Stimulated activated CD8-positive, alpha-beta memory T cell treated with anti-CD3 and anti-CD28 coated beads, Interleukin-2, amount 100 ng/mL, for 1 hour (primary cell): Measurements from ENCODE around the gene MTCH1.

Source experiments
- DNase-seq, 2 donors: peaks; one replicate each; pipeline ENCODE4 v3.0.0-alpha.2; 2020; ENCODE audit warnings: low read depth in 2 of 2

Gene MTCH1

DNA sequence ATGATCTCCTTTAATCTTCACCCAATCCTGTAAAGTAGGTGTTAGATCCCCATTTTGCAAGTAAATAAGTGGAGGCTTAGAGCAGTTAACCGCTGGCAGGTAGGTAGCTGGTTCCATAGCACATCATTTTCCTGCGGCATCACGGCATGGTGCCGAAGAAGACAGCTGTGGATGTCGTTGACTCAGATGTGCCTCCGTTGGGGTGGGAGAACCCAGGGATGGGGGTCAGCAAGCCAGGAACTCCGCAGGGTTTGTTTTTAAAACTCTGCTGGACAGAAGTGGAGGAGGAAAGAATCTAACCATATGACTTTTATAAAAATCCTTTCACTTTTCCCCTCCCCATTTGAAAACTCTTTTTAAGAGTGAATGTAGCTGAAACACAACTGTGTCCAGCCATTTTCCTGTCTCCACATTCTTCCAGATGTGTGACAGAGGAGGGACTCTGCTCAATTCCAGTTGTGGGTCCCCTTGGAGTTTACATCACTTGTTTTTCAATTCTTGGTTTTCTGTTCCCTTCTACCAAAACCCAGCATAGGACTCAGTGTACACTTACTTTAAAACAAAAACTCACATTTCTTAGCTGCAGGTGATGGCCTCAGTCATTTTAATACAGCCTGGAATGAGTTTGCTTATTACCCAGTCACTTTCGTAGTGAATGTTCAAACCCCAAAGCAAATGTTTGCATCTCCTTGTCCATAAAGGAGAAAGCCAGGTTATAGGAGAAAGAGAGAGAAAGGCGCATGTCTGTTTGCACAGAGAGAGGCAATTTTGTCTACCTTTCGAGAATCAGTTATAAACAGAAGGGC lies 59.1 kb downstream of the MTCH1 start:
- no peak for DNase-seq

DNA sequence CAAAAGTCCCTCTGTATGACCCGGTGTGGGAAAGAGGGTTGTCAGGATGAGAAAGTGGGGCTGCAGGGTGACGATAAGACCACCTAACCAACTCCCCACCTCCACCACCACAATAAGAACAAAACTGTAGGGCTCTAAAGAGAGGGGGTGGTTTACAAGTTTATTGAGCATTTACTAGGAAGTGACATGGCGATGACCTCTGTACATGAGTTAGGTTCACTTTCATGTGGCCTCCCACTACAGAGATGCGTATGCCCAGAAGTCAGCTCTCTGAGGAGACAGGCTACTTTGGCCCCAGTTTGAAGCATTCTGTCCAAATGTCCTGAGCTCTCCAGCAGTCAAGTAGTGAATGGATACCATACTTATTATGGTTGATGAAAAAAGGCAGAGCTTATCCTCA lies 60.2 kb downstream of the MTCH1 start:
- DNase-seq = no peak

DNA sequence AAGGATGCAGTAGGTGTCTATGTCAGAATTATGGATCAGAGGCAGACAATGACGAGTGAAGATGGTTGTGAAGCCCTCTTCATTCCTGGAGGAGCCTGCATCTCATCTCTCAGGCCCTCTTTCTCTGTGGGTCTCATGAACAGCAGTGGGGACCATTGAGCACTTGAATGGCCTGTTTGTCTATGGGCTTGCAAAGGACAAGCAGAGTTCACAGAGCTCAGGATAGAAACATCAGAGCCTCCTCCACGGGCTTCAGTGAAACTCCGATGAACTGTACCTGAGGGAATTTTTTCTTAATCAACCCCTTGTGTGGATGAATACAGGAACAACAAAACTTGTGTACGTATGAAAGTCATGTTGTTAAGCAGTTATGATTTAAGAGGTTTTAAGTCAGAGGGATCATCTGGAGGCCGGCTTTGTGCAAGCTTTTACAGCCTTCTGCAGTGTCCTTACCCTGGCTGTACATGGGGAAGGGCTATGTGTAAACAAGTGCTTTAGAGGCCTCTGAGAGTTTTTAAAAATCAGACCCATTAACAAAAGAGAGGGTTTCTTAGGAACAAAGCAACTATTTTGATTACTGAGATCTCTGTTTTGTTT lies 61.1 kb downstream of the MTCH1 start:
- DNase-seq = no peak

DNA sequence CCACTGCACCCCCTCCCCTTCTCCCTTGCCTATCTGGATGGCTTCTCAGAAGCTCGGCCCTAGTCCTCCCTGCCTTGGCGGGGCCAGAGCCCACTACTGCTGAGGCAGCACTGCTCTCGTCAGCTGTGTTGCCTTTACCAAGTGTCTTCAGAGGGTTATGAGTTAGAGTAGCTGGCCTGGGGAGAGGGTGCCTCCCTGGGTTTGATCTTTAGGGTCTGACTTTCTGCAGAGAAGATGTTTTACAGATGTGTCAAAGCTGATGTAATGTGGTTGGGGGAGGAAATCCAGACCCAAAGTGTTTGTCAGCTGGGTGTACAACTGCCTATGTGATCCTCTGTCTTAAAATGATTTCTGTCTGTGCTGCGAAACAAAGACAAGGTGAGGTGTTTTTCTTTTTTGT lies 61.9 kb downstream of the MTCH1 start:
- DNase-seq = no peak

DNA sequence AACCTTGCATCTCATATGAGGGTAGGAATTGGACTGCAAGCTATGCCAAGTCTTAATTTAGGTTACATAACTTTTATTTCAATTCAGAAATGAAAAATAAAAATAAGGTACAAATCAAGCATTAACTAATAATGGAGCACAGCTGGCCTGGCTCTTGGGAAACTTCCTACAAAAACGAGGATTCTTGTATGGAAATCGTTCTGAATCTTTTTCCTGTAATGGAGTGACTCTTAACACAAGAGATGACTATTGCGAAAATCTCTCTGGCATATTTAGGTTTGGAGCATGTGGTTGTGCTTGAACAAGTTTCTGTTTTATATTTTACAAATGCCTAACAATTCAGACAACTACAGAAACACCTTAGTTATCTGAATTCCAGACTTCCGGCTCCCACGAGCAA lies 65.5 kb downstream of the MTCH1 start:
- no peak for DNase-seq

DNA sequence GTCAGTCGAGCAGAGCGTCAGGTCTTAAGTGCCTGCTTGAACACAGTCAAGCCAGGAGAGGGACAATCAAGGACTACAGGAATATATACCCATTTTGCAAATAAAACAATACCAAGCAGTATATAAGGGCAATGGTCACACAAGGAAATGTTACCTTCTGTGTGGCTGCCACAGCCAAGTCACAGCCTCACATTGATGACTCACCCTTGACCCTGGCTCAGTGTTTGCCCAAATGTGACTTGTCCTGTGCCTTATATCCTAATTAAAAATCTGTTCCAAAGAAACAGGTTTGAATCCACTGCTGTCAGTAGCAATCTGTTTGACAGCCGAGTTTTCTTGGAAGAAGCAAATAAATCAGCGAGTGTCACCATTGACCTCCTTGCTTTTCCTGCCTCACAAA lies 65.9 kb downstream of the MTCH1 start:
- no peak for DNase-seq
